DND-41 (cell line): ENCODE data around the gene THRB.

Experiments
- ATAC-seq: fragments of 200-7000 bp; cut with Tn5 transposase; 3 replicates; pipeline ENCODE4 v1.9.1; 2021; ENCODE audit warnings: low read depth; ENCODE audit not compliant: insufficient read depth
- DNase-seq: peaks from one replicate; pipeline ENCODE4 v3.0.0-alpha.2; 2020
- H2AFZ ChIP-seq: 2 replicates; pipeline ENCODE4 v1.6.0; 2012; ENCODE audit warnings: low read depth, low read length
- H3K27ac ChIP-seq: 2 replicates; pipeline ENCODE4 v1.5.1; 2012; ENCODE audit warnings: low read length, inconsistent platforms
- H3K27me3 ChIP-seq: fragments of 200-600 bp; sonication (generic); 2 replicates; pipeline ENCODE4 v1.6.0; 2012; ENCODE audit warnings: low read length, mild to moderate bottlenecking, inconsistent platforms; ENCODE audit not compliant: insufficient read depth, poor library complexity
- H3K36me3 ChIP-seq: 2 replicates; pipeline ENCODE4 v1.5.1; 2012; ENCODE audit warnings: low read length, inconsistent platforms; ENCODE audit not compliant: insufficient read depth
- H3K4me1 ChIP-seq: 2 replicates; pipeline ENCODE4 v1.5.1; 2012; ENCODE audit warnings: mild to moderate bottlenecking, low read length; ENCODE audit not compliant: insufficient read depth
- H3K4me2 ChIP-seq: 2 replicates; pipeline ENCODE4 v1.6.0; 2012; ENCODE audit warnings: mild to moderate bottlenecking, moderate library complexity, low read length, inconsistent platforms; ENCODE audit not compliant: insufficient read depth
- H3K4me3 ChIP-seq, 2 experiments: fragments of 200-600 bp in 1 of 2; shearing (Covaris generic) in 1 of 2; 2 replicates each; pipeline ENCODE4 v1.5.1; 2012 to 2016; ENCODE audit warnings: inconsistent platforms in 2 of 2, low read length in 2 of 2, mild to moderate bottlenecking in 2 of 2, low read depth in 1 of 2, moderate library complexity in 1 of 2
- H3K79me2 ChIP-seq: 2 replicates; pipeline ENCODE4 v1.6.0; 2012; ENCODE audit warnings: low read length, inconsistent platforms; ENCODE audit not compliant: insufficient read depth
- H3K9ac ChIP-seq: 2 replicates; pipeline ENCODE4 v1.6.0; 2012; ENCODE audit warnings: low read depth, mild to moderate bottlenecking, inconsistent platforms, low read length, moderate library complexity
- H3K9me3 ChIP-seq: 2 replicates; pipeline ENCODE4 v1.5.1; 2012; ENCODE audit warnings: low read length, moderate library complexity, mild to moderate bottlenecking, inconsistent platforms; ENCODE audit not compliant: insufficient read depth, severe bottlenecking
- H4K20me1 ChIP-seq: 2 replicates; pipeline ENCODE4 v1.6.0; 2012; ENCODE audit warnings: low read length; ENCODE audit not compliant: insufficient read depth
- EZH2 ChIP-seq: IDR thresholded peaks from 3 replicates; pipeline ENCODE4 v1.6.1; 2012; ENCODE audit warnings: borderline replicate concordance, low read depth, mild to moderate bottlenecking, moderate library complexity, low read length, inconsistent platforms; ENCODE audit not compliant: severe bottlenecking
- TF ChIP-seq, protein P1 (sequence below): IDR thresholded peaks from 2 replicates; pipeline ENCODE4 v1.5.1; 2012; ENCODE audit warnings: borderline replicate concordance, low read length, moderate library complexity, mild to moderate bottlenecking; ENCODE audit not compliant: poor library complexity, severe bottlenecking; ENCODE audit errors: extremely low read depth

THRB gene

DNA sequence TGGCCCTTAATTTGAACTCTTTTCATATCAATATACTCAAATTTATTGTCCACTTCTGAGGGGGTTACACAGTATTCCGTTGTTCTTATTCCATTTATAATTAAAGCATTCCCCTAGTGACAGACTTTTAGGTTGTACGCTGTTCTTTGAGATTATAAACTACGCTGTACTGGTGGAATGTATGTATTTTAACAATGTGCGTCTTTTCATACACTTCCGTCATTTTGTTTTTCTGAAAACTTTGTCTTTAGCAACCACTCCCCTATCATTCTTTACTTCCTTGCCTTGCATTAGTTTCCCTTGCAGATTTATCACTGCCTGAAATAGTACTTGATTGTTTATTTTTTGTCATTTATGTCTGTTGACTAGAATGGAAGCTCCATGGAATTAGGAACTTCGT lies 137.0 kb downstream of the THRB start:
- Histone ChIP-seq H3K4me2 (no peak overlapping the region), H3K27ac (no peak overlapping the region), H3K27me3 (no peaks in the 10 kb centered on the region), H3K79me2 (no peaks in the 10 kb centered on the region), H3K9ac (no peak overlapping the region), H3K9me3 (no peaks in the 10 kb centered on the region), H3K4me3 (no peak overlapping the region), H3K36me3 (no peaks in the 10 kb centered on the region), H3K4me1 (no peaks in the 10 kb centered on the region), H2AFZ (no peak overlapping the region), H4K20me1 (no peaks in the 10 kb centered on the region)
- TF ChIP-seq, protein P1, sequence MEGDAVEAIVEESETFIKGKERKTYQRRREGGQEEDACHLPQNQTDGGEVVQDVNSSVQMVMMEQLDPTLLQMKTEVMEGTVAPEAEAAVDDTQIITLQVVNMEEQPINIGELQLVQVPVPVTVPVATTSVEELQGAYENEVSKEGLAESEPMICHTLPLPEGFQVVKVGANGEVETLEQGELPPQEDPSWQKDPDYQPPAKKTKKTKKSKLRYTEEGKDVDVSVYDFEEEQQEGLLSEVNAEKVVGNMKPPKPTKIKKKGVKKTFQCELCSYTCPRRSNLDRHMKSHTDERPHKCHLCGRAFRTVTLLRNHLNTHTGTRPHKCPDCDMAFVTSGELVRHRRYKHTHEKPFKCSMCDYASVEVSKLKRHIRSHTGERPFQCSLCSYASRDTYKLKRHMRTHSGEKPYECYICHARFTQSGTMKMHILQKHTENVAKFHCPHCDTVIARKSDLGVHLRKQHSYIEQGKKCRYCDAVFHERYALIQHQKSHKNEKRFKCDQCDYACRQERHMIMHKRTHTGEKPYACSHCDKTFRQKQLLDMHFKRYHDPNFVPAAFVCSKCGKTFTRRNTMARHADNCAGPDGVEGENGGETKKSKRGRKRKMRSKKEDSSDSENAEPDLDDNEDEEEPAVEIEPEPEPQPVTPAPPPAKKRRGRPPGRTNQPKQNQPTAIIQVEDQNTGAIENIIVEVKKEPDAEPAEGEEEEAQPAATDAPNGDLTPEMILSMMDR = no peak
- no peak for TF ChIP-seq EZH2
- ATAC-seq = no peak
- DNase-seq = no peak

DNA sequence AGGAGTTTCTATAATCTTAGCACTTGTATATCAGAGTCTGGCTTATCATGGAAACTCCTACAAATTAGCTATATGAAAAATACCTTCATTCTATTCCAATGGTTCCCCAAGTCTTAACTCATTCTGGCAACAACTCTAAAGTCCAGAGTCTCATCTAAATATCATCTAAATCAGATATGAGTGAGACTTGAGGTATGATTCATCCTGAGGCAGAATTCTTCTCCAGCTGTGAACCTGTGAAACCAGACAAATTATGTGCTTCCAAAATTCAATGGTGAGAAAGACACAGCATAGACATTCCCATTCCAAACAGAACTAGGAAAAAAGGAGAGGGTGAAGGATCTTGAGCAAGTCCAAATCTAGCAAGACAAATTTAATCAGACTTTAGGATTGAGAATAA lies 138.8 kb downstream of the THRB start:
- no peak for DNase-seq
- no peak overlapping the region for H3K9ac ChIP-seq
- H3K27me3 ChIP-seq = no peaks in the 10 kb centered on the region
- no peak overlapping the region for H3K27ac ChIP-seq
- no peak overlapping the region for H3K4me3 ChIP-seq
- no peak overlapping the region for H2AFZ ChIP-seq
- H3K79me2 ChIP-seq = no peaks in the 10 kb centered on the region
- no peaks in the 10 kb centered on the region for H3K4me1 ChIP-seq
- TF ChIP-seq, protein P1 = no peak
- no peak for TF ChIP-seq EZH2
- no peak overlapping the region for H3K4me2 ChIP-seq
- no peaks in the 10 kb centered on the region for H3K36me3 ChIP-seq
- no peak for ATAC-seq
- H3K9me3 ChIP-seq = no peaks in the 10 kb centered on the region
- H4K20me1 ChIP-seq = no peaks in the 10 kb centered on the region

DNA sequence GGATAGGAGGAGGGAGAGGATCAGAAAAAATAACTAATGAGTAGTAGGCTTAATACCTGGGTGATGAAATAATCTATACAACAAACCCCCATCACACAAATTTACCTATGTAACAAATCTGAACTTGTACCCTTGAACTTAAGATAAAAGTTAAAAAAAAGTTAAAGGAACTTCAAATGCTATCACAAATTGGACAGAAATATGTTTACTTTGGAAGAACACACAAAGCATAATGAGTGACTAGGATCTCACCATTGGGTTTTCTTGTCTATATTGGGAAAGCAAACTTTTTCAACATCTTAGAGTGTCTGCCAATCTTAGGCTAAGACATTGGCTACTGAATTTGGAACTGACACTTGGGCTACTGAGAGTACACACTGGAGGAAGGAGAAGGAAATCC lies 140.4 kb downstream of the THRB start:
- H2AFZ ChIP-seq = no peak overlapping the region
- no peak overlapping the region for H3K9ac ChIP-seq
- H3K27ac ChIP-seq = no peak overlapping the region
- H3K27me3 ChIP-seq = no peaks in the 10 kb centered on the region
- ATAC-seq (no peak), DNase-seq (no peak)
- H4K20me1 ChIP-seq = no peaks in the 10 kb centered on the region
- H3K36me3 ChIP-seq = no peaks in the 10 kb centered on the region
- no peak for TF ChIP-seq EZH2
- TF ChIP-seq, protein P1 = no peak
- no peak overlapping the region for H3K4me2 ChIP-seq
- no peaks in the 10 kb centered on the region for H3K9me3 ChIP-seq
- no peak overlapping the region for H3K4me3 ChIP-seq
- no peaks in the 10 kb centered on the region for H3K79me2 ChIP-seq
- H3K4me1 ChIP-seq = no peaks in the 10 kb centered on the region
